HG03457 (cell line): Measurements from ENCODE around the gene BTNL3.
"Not testable (repeated sequence)": the region's sequence is repeated elsewhere in the genome, so short reads cannot be mapped to it uniquely, and the experiment has no call there.

Source experiments
- ATAC-seq: cut with Tn5 transposase; IDR thresholded peaks from one replicate; pipeline ENCODE4 v1.9.1; 2021; ENCODE audit warnings: moderate number of reproducible peaks; ENCODE audit not compliant: unreplicated experiment

The BTNL3 gene

DNA sequence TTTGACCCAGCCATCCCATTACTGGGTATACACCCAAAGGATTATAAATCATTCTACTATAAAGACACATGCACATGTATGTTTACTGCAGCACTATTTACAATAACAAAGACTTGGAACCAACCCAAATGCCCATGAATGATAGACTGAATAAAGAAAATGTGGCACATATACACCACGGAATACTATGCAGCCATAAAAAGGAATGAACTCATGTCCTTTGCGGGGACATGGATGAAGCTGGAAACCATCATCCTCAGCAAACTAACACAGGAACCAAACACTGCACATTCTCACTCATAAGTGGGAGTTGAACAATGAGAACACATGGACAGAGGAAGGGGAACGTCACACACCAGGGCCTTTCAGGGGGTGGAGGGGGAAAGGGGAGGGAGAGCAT, 28.8 kb downstream of the BTNL3 start:
- not testable (repeated sequence) for ATAC-seq

DNA sequence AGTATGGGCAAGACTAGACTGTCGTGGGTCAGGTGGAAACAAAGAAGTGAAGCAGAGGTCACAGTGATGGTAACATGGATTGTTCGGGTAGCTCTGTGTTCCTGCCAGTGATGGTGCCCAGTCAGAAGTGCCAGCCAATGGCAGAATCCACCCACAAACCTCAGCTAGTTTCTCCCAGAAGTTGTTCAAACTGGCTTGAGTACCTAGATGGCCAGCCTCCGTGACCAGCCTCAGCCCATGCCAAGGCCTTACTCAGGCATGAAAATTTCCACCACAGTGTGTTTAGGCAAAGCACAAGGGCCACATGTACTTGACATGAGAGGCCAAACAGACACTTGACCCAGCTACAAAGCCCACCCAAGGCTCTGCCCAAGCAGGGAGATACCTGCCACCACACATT, 32.0 kb downstream of the BTNL3 start:
- ATAC-seq, result no peak

DNA sequence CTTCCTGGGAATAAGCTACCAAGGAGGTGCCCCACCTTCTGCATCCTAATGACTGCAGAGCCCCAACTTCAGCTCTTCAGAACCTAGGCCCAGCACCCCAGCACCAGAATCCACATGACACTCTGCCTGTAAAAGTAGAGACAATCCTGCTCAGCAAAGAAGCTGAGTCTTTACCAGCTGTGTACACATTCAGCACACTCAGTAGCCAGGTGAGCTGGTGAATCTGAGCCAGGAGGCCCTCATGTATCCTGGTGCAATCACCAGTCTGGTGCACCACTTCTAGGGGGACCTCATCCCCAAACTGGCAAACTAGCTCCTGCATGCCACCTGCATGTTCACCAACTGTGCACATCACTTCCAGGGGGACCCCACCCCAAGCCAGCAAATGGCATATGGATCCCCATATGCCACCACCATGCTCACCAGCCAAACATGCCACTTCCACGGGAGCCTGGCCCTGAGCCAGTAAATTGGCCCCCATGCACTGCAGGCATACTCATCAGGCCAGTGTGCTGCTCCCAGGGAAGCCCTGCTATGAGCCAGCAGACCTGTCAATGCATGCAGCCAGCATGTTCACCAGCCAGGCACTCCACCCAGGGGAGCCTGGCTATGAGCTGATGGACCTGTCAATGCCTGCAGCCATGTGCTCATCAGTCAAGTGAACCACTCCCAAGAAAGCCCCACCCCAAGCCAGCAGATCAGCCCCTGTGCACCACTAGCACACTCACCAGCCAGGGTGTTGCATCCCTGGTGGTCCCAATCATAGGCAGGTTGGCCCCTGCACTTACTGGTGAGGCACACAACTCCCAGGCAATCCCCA, 35.8 kb downstream of the BTNL3 start:
- ATAC-seq, result no peak

DNA sequence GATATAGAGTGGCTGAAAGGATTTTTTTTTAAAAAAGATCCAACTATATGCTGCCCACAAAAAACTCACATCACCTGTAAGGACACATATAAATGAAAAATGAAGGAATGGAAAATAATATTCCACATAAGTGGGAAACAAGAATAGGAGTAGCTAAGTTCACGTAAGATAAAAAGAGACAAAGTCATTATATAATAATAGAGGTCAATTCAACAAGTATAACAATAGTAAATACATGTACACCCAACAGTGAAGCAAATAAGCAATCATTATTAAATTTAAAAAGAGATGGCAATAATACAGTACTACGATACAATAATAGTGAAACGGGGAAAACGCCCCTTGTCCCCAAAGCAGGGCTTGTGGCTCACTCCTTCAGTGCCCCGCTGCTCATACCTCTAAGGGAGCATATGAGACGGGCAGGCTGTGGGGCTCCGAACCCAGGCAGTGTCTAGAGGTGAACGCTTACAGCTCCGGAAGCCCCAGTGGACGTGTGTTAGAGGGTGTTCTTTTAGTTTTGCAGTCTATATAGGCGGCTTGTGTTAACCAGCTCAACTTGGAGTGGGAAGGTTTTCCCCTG, 38.9 kb downstream of the BTNL3 start:
- ATAC-seq, result no peak

DNA sequence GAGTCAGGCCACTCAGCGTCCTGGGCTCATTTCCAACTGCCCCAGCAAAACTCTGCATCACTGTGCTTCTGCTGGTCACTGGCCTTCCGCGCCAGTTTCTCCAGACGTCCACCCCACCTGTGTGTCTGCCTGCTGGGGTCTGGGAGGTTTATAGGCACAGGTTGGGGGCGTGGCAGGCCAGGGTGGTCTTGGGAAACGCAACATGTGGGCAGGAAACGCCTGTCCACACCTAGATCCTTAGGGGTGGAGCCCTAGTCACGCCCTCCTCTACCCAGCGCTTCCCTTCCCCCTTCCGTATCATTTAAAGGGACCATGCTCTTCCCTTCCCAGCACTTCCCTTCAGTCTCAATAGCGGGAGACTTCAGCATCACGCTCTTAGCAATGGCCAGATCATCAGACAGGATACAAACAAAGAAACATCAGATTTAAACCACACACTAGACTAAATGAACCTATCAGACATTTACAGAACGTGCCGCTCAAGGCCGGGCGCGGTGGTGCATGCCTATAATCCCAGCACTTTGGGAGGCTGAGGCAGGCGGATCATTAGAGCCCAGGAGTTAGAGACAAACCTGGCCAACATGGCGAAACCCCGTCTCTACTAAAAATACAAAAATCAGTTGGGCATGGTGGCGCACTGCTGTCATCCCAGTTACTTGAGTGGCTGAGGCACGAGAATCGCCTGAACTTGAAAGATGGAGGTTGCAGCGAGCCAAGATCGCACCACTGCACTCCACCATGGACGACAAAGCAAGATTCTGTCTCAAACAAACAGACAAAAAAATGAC, 39.6 kb downstream of the BTNL3 start:
- ATAC-seq, result no peak

DNA sequence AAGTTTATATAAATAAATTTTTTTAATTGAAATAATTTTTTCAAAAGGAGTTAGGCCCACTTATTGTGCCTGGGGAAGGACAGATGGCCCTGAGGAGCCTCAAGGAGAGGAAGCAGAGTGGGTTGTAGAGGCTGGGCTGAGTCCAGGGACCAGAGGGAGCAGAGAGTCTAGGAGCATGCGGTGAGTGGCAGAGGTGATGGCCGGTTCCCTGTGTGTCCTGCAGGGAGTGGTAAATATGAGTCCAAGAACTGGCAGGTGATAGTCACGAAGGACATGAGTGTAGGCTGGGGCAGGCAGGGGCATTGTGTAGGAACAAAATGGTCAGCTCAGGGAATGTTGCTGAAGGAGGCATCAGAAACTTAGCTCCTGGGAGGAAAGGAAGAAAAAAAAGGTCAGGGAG, 43.1 kb downstream of the BTNL3 start:
- ATAC-seq, result no peak

DNA sequence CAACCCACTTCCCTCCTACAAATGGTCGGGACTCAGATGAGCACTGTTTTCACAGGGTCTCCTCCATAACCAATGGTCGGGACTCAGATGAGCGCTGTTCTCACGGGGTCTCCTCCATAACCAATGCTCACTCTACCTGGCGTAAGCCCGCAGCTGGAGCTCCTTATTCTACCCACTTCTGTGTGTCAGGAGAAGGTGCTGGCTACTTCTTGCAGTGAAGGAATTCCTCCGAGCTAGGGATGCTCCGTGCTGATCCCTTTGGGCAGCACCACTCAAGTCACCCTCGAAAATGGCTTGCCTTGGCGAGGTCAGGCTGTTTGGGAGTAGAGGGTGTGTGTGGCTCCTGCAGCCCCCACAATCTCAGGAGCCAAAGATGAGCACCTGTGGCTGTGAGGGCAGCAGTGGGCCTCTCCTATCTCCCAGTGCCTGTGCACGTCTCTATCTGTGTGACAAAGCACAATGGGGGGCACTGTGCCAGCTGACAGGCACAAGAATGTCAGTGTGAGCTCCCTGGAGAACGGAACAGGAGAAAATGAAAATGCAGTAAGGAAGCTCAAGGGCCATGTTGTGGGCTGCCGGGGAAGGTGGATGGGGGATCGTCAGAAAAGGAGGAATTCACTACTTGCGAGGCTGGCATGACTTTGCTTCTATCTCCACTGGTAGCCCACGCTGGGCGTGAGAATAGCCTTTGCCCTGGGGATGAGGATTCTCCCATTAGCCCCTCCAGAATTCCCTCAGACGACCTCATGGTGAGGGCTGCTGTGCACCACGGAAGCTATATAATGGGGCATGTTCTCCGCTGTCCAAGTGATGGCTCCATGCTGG, 47.6 kb downstream of the BTNL3 start:
- no peak for ATAC-seq

DNA sequence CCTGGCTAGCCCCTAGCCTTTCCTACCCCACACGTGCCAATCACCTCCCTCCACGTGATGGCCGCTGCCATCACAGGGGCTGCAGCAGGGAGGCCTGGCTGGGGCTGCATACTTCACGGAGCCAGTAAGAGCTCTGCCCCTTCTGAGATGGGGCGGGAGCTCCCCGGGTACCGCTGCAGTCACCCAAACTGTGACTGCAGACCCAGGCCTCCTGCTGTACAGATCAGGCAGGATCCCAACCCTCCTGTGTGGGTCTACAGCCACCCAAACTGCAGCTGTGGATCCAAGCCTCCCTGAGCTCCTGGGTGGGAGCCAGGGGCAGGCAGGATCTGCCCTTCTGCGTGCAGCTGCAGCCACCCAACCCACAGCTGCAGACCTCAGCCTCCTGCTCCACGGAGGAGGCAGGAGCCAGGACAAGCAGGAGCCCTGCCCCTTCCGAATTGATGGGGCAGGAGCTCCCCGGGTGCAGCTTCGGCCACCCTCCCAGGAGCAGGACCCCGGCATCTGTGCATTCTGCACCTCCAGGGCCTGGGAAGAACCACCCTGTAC, 48.2 kb downstream of the BTNL3 start:
- ATAC-seq, result no peak

DNA sequence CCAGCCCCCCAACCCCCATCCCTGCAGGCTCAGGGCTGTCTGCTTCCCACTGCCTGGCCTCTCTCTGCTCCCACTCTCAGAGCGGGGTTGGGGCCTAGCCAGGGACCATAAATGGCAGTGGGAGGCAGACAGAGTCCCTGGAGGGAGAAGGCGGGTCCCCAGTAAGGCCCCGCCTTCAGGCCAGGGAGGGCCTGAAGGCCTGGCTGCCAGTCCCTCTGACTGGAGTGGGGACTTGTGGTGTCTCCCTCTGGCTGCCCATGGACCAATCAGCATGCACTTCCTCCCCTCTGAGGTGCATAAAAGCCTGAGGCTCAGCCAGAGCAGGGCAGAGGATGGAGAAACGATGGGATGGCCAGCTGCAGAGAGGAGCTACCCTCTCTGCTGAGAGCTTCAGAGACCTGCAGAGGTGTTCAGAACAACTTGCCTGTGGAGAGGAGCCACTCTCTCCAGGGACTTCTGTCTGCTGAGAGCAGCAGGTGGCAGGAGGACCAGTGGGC, 48.8 kb downstream of the BTNL3 start:
- ATAC-seq, result no peak

DNA sequence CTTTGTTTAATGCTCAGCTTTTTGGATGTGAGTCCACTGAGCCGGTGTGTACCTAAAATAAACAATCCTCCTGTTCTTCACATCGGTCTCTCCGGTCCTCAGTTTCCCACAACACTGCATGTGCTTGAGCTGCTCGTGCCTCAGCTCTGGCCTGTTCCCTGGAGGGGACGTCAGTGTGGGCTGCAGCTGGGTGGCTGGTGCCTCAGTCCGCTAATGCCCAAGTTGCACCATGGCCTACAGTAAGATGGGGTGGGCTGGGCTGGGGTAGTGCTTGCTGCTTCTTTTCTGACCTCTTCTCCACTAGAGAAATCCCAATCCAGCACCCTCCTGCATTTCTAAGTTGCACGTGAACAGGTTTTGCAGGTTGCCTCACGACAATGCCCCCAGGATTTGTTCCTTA, 50.8 kb downstream of the BTNL3 start:
- no peak for ATAC-seq

DNA sequence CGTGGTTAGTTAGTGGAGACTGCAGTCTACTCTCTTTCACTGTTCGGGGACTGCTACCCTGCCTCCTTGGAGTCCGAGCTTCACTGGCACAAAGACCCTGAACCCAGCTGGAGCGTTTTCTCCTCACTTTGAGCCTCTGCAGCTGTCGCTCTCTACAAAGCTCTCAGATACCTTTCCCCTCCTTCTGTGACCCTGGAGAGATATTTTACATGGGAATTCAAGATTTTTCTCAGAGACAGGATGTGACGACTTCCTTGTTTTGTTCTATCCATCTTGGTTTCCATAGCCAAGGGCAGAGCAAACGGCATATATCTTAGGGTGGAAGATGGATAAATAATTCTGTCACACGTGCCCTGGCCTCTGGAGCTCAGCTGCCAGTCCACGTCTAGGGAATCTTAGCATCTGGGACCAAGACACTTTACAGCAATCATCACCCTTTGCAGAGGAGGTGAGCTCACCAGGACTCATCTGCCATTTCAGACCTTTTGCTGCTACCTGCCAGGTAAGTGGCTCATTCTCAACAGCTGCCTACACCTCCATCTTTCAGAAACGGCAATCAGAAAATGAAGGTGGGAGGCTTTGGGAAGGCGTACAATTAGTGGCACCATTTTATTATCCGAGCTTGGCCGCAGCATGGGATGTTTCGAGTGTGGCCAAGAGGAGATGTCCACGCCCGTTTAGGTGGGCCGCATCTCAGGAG, 51.4 kb downstream of the BTNL3 start, which contains the start of gene BTNL9:
Gene BTNL9, plus strand, starts transcription at position 336 of the 700 bp plus-strand sequence. CDS start 5,224 bp downstream, outside the sequence.
- ATAC-seq, result no peak

DNA sequence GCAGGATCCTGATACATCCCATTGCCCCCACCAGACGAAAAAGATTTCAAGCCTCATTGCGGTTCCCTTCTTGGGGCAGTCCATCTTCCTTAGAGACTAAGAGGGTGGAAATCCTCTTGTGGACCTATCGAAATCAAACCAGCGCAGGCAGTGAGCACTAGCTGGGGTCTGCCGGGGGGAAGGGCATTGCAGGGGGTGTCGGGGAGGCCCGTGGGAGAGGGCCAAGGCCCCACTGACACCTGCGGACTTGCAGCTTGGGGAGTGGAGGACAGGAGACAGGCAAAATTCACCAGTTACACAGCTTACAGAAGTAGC, 51.9 kb downstream of the BTNL3 start:
- no peak for ATAC-seq

DNA sequence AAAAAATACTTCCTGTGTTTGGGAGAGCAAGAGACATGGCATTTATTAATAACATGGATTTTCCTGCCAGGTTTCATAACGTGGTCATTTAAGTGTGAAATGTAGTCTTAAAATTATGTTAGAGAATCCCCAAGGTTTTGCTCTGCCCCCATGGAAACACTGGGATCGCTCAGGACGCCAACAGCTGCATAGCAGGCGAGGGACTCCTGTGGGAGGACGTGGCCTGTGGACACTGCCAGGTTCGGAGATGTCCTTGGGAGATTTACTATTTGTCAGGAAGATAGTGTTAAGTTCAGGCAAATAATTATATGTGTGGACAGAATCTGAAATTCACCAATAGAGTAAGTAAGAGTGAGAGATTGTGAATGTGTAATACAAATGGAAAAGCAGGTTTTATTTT, 52.4 kb downstream of the BTNL3 start:
- no peak for ATAC-seq

DNA sequence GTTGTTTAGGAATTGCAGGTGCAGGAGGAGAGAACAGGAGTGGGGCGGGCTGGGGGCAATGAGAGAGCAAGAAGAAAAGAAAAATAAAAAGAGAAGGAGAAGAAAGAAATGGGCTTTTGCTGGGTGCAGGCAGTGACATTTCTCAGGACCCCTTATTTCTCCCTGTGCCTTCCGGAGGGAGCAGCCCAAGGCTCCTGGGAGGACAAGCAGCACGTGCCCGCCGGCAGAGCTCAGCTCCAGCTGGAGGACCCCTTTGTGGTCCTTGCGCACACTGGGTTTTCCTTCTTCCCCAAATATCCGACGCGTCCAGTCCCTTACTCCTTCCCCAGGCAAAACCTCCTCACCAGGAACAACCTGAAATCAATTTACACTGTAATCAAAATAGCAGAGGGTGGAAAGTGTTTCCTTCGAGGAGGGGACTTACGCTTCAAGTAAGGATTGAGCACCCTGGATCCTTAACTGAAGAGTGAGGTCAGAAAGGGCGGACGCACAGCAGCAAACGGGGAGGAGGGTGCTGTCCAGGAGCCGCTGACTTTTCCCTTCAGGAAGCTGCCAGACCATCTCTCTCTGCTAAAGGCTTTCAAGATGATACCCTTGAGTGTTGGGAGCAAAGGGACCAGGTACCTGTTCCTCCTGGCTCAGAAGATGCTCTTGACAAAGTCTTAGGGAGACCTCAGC, 53.5 kb downstream of the BTNL3 start:
- ATAC-seq, result no peak

DNA sequence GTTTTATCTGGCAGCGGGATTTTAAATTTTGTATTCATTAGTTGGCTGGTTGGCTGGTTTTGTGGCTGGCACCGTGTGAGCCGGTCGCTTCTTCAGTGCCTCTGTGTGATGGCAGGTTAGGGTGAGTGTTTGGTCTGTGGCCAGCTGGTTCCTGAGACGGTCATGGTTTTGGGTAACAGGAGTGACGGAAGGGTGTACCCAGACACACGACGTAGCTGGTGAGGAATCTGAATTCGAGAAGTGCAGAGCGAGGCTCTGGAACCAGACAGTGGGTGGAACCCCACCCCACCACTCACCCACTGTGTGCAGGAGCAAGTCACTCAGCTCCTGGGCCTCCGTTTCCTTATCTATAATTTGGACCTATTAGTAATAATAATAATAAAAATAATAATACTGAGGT, 54.1 kb downstream of the BTNL3 start:
- ATAC-seq, result no peak

DNA sequence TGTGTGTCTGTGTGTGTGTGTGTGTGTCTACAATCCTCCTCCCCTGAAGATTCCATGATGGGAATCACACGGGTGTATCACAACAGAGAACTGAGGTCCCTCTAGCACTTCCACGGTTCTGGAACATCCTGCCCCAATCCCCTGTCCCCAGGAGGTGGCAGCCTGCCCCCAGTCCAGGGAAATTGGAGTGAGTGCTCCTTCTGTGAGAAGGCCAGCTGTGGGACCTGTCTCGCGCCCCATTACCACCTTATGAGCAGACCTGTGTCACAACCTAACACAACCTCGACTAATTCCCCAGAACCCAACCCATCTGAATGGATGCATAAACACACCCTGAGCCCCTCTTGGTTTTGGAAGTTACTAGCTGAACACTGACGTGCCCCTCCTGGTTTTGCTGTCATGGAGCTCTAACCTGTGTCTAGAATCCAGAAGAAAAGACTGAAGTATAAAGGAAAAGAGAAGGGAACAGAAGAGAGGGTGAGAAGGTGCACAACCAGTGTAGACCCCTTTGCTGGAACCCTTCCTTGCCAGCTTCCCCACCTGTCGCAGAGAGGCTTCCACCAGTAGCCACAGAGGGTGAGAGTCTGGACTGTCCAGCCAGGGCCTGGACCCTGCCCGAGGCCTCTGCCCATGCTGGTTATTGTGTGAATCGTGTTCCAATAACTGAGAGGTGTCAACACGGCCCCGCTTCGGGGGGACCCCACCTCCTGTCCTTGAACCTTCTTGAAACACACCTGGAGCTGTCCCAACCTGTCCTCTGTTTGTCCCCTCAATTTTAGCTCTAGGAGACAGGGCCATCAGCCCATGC, 54.8 kb downstream of the BTNL3 start:
- no peak for ATAC-seq

DNA sequence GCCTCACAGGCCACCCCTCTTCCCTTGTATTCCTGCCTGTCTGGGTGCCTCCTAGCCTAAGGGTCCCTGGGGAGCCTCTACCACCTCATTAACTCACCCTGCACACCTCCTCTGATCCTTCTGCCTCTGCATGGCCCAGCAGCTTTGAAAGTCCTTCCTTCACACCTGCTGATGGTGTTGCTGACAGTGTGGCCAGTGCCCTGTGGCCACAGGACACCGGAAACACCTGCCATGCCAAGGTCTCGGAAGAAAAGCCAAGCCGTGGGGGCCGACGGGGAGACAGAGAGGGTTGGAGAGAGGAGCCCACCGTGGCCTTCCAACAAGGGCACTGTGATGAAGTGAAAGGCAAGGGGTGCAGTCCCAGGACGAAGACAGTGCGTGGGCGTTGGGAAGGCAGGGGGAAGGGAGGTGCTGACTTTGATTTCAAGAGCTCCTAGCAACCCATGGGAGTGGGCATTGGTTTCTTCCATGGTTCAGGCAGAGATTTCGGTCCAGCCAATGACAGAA, 55.5 kb downstream of the BTNL3 start:
- ATAC-seq, result no peak

DNA sequence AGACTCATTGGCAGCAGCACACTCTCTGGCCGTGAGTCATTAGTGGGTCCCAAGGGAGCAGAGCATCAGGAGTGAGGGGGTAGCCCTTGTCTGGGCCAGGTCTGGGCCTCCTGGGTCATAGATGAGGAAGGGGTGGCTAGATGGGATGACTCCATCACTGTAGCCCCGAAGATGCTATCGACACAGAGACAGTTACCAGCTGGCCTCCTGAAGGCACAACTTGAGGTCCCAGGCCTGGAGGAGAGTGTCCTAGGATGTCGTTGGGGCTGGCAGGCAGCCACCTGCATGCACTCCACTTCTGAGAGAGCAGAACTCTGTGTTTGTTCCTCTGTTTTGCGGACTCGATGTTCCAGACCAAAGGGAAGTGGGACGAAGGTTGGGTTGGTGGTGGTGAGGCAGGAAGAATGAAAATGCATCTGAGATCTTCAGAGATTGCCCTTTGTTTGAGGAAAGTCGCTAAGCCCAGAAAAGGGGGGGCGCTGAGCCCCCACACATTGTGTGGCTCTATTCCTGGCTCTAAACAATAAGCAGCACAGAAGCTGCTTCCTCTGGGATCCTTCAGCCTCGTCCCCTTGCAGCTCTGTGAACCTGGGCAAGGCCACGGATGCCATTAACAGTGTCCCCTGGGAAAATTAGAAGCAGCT, 56.1 kb downstream of the BTNL3 start:
- ATAC-seq, result no peak
